B cell (primary cell): Measurements from ENCODE around the gene ADAM19. TPM values are rescaled to one million over a fixed set of nuclear protein-coding genes. Genes with fewer than 3 reads are reported as not detected.

Source experiments
- ATAC-seq: fragments of 200-7000 bp; cut with Tn5 transposase; one replicate; pipeline ENCODE4 v1.10.0; 2021; ENCODE audit warnings: low read depth, mild to moderate bottlenecking, moderate number of reproducible peaks, moderate library complexity
- CTCF ChIA-PET: fragments of 350-600 bp; sonication (Branson Sonifier 250); formaldehyde crosslinking; loops from one replicate; lab custom pipeline; 2021; ENCODE audit warnings: antibody characterized with exemption, inconsistent platforms; lab: Charles Lee
- POLR2A ChIA-PET: fragments of 350-600 bp; sonication (Branson Sonifier 250); formaldehyde crosslinking; loops from one replicate; lab custom pipeline; 2021; ENCODE audit warnings: antibody characterized with exemption; lab: Charles Lee
- DNase-seq: peaks from one replicate; pipeline ENCODE4 v3.0.0; 2013
- H2AFZ ChIP-seq: 2 replicates; pipeline ENCODE4 v1.6.1; 2012; ENCODE audit warnings: mild to moderate bottlenecking, low read depth, low read length; ENCODE audit not compliant: insufficient read depth, poor library complexity, severe bottlenecking
- H3K27ac ChIP-seq, 2 donors: 1 replicate in 1 of 2; 2 replicates in 1 of 2; pipeline ENCODE4 v1.5.1; 2012 to 2013; ENCODE audit warnings: low read length in 2 of 2, mild to moderate bottlenecking in 2 of 2, moderate library complexity in 1 of 2
- H3K27me3 ChIP-seq, 4 experiments: fragments of 200-600 bp in 1 of 4; sonication (generic) in 1 of 4; replicated peaks in 1 of 4; 1 replicate in 2 of 4; 2 replicates in 2 of 4; pipeline versions ENCODE4 v1.6.1 to v1.7.0; 2013 to 2016; ENCODE audit warnings: low read length in 3 of 4, mild to moderate bottlenecking in 2 of 4, mixed read lengths in 1 of 4, moderate library complexity in 1 of 4; ENCODE audit not compliant: insufficient read depth in 4 of 4, control insufficient read depth in 3 of 4; ENCODE audit errors: control extremely low read depth in 1 of 4
- H3K36me3 ChIP-seq, 2 experiments: replicated peaks in 1 of 2; 1 replicate in 1 of 2; 2 replicates in 1 of 2; pipeline versions ENCODE4 v1.6.1 to v1.7.1; 2013; ENCODE audit warnings: low read length in 1 of 2; ENCODE audit not compliant: insufficient read depth in 2 of 2, control insufficient read depth in 1 of 2; ENCODE audit errors: control extremely low read depth in 1 of 2, extremely low read depth in 1 of 2
- H3K4me1 ChIP-seq, 2 donors: fragments of 200-600 bp in 1 of 2; sonication (generic) in 1 of 2; 1 replicate in 1 of 2; 2 replicates in 1 of 2; pipeline versions ENCODE4 v1.5.1 to v1.6.1; 2013 to 2017; ENCODE audit warnings: low read length in 2 of 2; ENCODE audit not compliant: control insufficient read depth in 2 of 2, insufficient read depth in 2 of 2
- H3K4me2 ChIP-seq: replicated peaks from 2 replicates; pipeline ENCODE3; 2012; ENCODE audit warnings: mild to moderate bottlenecking, low read depth, low read length; ENCODE audit not compliant: poor library complexity, severe bottlenecking
- H3K4me3 ChIP-seq, 5 experiments: fragments of 200-600 bp in 1 of 5; sonication (generic) in 1 of 5; 1 replicate in 3 of 5; 2 replicates in 2 of 5; pipeline versions ENCODE4 v1.5.1 to v1.7.0; 2011 to 2016; ENCODE audit warnings: low read length in 4 of 5, mild to moderate bottlenecking in 4 of 5, low read depth in 2 of 5, control low read depth in 1 of 5, moderate library complexity in 1 of 5; ENCODE audit not compliant: insufficient read depth in 1 of 5; ENCODE audit errors: control extremely low read depth in 1 of 5, extremely low read depth in 1 of 5
- H3K79me2 ChIP-seq: fragments of 200-600 bp; sonication (generic); one replicate; pipeline ENCODE4 v1.6.0; 2016; ENCODE audit warnings: low read length; ENCODE audit not compliant: control insufficient read depth, insufficient read depth
- H3K9ac ChIP-seq: fragments of 200-600 bp; sonication (generic); 2 replicates; pipeline ENCODE4 v1.6.1; 2017; ENCODE audit warnings: mild to moderate bottlenecking, low read length, moderate library complexity
- H3K9me3 ChIP-seq, 3 donors: one replicate each; pipeline versions ENCODE4 v1.6.1 to v1.7.1; 2013; ENCODE audit warnings: low read length in 2 of 3; ENCODE audit not compliant: control insufficient read depth in 2 of 3, insufficient read depth in 1 of 3; ENCODE audit errors: control extremely low read depth in 1 of 3
- H4K20me1 ChIP-seq: 2 replicates; pipeline ENCODE4 v1.6.0; 2012; ENCODE audit warnings: mild to moderate bottlenecking, low read length; ENCODE audit not compliant: insufficient read depth, control insufficient read depth, poor library complexity, severe bottlenecking
- H3K27ac Mint-ChIP-seq: one replicate; pipeline ENCODE4 v1.8.0; 2021; ENCODE audit warnings: mixed read lengths
- H3K27me3 Mint-ChIP-seq: one replicate; pipeline ENCODE4 v1.8.0; 2021; ENCODE audit warnings: mixed read lengths
- H3K4me1 Mint-ChIP-seq: one replicate; pipeline ENCODE4 v1.8.0; 2021; ENCODE audit warnings: mixed read lengths
- H3K4me3 Mint-ChIP-seq: one replicate; pipeline ENCODE4 v1.8.0; 2021; ENCODE audit warnings: mixed read lengths
- H3K9me3 Mint-ChIP-seq: one replicate; pipeline ENCODE4 v1.8.0; 2022; ENCODE audit warnings: mixed read lengths; ENCODE audit not compliant: insufficient read depth
- EZH2 ChIP-seq: IDR thresholded peaks from 2 replicates; pipeline ENCODE4 v1.6.1; 2012; ENCODE audit warnings: borderline replicate concordance, low read depth, mild to moderate bottlenecking, moderate library complexity, low read length; ENCODE audit not compliant: insufficient read depth, poor library complexity, severe bottlenecking
- WGBS: methylation state at CpG from one replicate; pipeline ENCODE4 v1.1.5; 2013; ENCODE audit warnings: missing lambda C conversion rate; ENCODE audit not compliant: insufficient coverage; 5-methylcytosine and 5-hydroxymethylcytosine counted together
- intact Hi-C: fragments of 100-400 bp; cut with micrococcal nuclease; formaldehyde crosslinking; loops from one replicate; pipeline ENCODE4 v1.10.0; 2022
- polyA plus RNA-seq: library from polyadenylated mRNA; depleted of rRNA; stranded (reverse); fragments of >200 nt; gene quantifications from 2 replicates; pipeline ENCODE4 v1.2.3, GENCODE V29; 2012
- total RNA-seq, 2 donors: library from RNA; stranded (reverse); fragments of 120-200 nt in 1 of 2; gene quantifications; 1 replicate in 1 of 2; 2 replicates in 1 of 2; pipeline versions ENCODE4 v1.2.3 to v1.2.4, GENCODE V29; 2013 to 2022
- TF ChIP-seq, protein P1 (sequence below): fragments of 200-600 bp; IDR thresholded peaks from one replicate; pipeline ENCODE4 v1.8.0; 2022; ENCODE audit warnings: antibody characterized with exemption, mild to moderate bottlenecking

Gene ADAM19
- total and polyA plus RNA-seq, 2 donors (not counting 1 experiment from before 2014, with no cell fraction given) = 110 to 171 TPM

DNA sequence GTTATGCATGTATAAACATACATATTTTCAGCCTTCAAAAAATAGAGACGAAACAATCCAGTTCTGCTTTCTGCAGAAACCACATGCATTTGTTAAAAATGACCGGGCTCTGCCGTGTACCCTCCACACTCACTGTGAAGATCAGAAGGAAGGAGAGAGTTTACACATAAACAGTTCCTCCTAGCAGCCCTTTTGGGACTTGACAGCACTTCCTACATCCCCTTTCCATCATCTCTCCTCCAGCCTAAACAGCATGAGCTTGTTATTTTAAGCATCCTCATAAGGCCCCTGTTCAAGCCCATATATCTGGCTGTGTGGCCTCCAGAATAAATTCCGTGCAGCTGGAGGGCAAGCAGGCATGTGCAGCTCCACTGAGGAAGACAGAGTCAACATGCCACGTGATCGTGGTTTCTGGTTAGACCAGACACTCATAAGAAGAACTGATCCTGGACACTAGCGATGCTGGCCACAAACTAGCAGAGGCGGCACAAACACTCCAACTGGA lies 73.4 kb downstream of the ADAM19 start:
- Histone ChIP-seq H2AFZ (no peak overlapping the region), H3K27me3 (no peaks in the 10 kb centered on the region), H3K4me1 (peaks cover 84 to 91% of the 10 kb centered on the region in 2 donors), H4K20me1 (no peaks in the 10 kb centered on the region), H3K79me2 (peaks cover 35% of the 10 kb centered on the region), H3K9me3 (peaks cover 0 to 9% (median 6%) of the 10 kb centered on the region in 3 donors), H3K9ac (no peak overlapping the region), H3K36me3 (peaks cover 2 to 87% of the 10 kb centered on the region in 2 experiments), H3K27ac (peak overlapping the region; percentile 83 to 98), H3K4me2 (peak overlapping the region; percentile 43), H3K4me3 (no peak overlapping the region)
- DNase-seq (peak; percentile 87), ATAC-seq (peak; percentile 76)
- Mint-ChIP-seq H3K9me3 (no peaks in the 10 kb centered on the region), H3K27me3 (no peaks in the 10 kb centered on the region), H3K4me3 (peak overlapping the region; percentile 16), H3K4me1 (peaks cover 87% of the 10 kb centered on the region), H3K27ac (peak overlapping the region; percentile 95)
- 5% methylated on average over 4 of the region's 8 CpGs for WGBS
- POLR2A ChIA-PET = interaction anchor here (1.5 to 7.4 kb wide), 2 partner anchors 16 to 17 kb away, joined by 5 to 41 read pairs; no protein-coding TSS in a partner anchor
- TF ChIP-seq, protein P1, sequence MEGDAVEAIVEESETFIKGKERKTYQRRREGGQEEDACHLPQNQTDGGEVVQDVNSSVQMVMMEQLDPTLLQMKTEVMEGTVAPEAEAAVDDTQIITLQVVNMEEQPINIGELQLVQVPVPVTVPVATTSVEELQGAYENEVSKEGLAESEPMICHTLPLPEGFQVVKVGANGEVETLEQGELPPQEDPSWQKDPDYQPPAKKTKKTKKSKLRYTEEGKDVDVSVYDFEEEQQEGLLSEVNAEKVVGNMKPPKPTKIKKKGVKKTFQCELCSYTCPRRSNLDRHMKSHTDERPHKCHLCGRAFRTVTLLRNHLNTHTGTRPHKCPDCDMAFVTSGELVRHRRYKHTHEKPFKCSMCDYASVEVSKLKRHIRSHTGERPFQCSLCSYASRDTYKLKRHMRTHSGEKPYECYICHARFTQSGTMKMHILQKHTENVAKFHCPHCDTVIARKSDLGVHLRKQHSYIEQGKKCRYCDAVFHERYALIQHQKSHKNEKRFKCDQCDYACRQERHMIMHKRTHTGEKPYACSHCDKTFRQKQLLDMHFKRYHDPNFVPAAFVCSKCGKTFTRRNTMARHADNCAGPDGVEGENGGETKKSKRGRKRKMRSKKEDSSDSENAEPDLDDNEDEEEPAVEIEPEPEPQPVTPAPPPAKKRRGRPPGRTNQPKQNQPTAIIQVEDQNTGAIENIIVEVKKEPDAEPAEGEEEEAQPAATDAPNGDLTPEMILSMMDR = no peak
- intact Hi-C loops = loop anchor here (1.0 to 5.0 kb wide), 9 partner anchors 15 to 240 kb away; partner anchors contain the start of genes LSM11 and SOX30
- CTCF ChIA-PET = interaction anchor here (0.5 to 1.7 kb wide), 6 partner anchors 17 to 241 kb away, joined by 3 to 4 read pairs (median 3); no protein-coding TSS in a partner anchor

GRCh38 chr5:157497875-157498611 lies 77.5 kb downstream of the ADAM19 start:
- H3K4me1 ChIP-seq = peaks cover 66 to 67% of the 10 kb centered on the region in 2 donors
- H4K20me1 ChIP-seq = no peaks in the 10 kb centered on the region
- no peaks in the 10 kb centered on the region for H3K9me3 Mint-ChIP-seq
- peaks cover 2 to 81% of the 10 kb centered on the region in 2 experiments for H3K36me3 ChIP-seq
- H3K27ac Mint-ChIP-seq = peak overlapping the region; percentile 80
- ChIA-PET POLR2A (interaction anchor here (0.8 to 7.4 kb wide), 3 partner anchors 9 to 12 kb away, joined by 3 to 41 read pairs (median 5); no protein-coding TSS in a partner anchor), CTCF (interaction anchor here (1.1 kb wide), 1 partner anchor 19 kb away, joined by 3 read pairs; no protein-coding TSS in a partner anchor)
- TF ChIP-seq, protein P1 = no peak
- TF ChIP-seq EZH2 = no peak
- H2AFZ ChIP-seq = no peak overlapping the region
- no peak overlapping the region for H3K9ac ChIP-seq
- H3K79me2 ChIP-seq = peaks cover 41% of the 10 kb centered on the region
- ATAC-seq (no peak), DNase-seq (no peak)
- WGBS = 92% methylated on average over 5 of the region's 10 CpGs
- peaks cover 74% of the 10 kb centered on the region for H3K4me1 Mint-ChIP-seq
- intact Hi-C loops = no loop called here
- H3K27ac ChIP-seq = peak overlapping the region; percentile 13 to 80
- no peak overlapping the region for H3K4me3 Mint-ChIP-seq
- H3K9me3 ChIP-seq = no peaks in the 10 kb centered on the region
- no peak overlapping the region for H3K4me2 ChIP-seq
- H3K27me3 ChIP-seq = no peaks in the 10 kb centered on the region
- no peaks in the 10 kb centered on the region for H3K27me3 Mint-ChIP-seq
- no peak overlapping the region for H3K4me3 ChIP-seq
